Bronchial smooth muscle cell (primary cell): ENCODE data around the gene DROSHA. TPM values are rescaled to one million over a fixed set of nuclear protein-coding genes. Genes with fewer than 3 reads are reported as not detected.

Experiments used
- total RNA-seq: library from RNA; depleted of rRNA; stranded (reverse); fragments of >200 nt; gene quantifications from 2 replicates; pipeline ENCODE4 v1.2.1, GENCODE V29; 2014

DROSHA gene, protein sequence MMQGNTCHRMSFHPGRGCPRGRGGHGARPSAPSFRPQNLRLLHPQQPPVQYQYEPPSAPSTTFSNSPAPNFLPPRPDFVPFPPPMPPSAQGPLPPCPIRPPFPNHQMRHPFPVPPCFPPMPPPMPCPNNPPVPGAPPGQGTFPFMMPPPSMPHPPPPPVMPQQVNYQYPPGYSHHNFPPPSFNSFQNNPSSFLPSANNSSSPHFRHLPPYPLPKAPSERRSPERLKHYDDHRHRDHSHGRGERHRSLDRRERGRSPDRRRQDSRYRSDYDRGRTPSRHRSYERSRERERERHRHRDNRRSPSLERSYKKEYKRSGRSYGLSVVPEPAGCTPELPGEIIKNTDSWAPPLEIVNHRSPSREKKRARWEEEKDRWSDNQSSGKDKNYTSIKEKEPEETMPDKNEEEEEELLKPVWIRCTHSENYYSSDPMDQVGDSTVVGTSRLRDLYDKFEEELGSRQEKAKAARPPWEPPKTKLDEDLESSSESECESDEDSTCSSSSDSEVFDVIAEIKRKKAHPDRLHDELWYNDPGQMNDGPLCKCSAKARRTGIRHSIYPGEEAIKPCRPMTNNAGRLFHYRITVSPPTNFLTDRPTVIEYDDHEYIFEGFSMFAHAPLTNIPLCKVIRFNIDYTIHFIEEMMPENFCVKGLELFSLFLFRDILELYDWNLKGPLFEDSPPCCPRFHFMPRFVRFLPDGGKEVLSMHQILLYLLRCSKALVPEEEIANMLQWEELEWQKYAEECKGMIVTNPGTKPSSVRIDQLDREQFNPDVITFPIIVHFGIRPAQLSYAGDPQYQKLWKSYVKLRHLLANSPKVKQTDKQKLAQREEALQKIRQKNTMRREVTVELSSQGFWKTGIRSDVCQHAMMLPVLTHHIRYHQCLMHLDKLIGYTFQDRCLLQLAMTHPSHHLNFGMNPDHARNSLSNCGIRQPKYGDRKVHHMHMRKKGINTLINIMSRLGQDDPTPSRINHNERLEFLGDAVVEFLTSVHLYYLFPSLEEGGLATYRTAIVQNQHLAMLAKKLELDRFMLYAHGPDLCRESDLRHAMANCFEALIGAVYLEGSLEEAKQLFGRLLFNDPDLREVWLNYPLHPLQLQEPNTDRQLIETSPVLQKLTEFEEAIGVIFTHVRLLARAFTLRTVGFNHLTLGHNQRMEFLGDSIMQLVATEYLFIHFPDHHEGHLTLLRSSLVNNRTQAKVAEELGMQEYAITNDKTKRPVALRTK (N-terminal part only)
- 42.4 and 48.9 TPM in 2 replicates for total RNA-seq

GRCh38 chr5:31531888-31532547, at the start of gene DROSHA, which contains the start of gene C5orf22:
Gene DROSHA (minus strand): TSS chr5:31532093. CDS start chr5:31529059, 3,034 bp downstream.
Gene C5orf22 (plus strand): TSS chr5:31532301. CDS start chr5:31532393, 92 bp downstream.

Other genes starting within 250 kb of the DROSHA start
- 8.8 and 9.3 TPM in 2 replicates for gene C5orf22, start 208 bp upstream of the DROSHA start, total RNA-seq
- gene PDZD2, start 107.0 kb upstream of the DROSHA start, total RNA-seq, result 0.09 and 0.16 TPM in 2 replicates